Endodermal cell (in vitro differentiated cells): Measurements from ENCODE around the gene P2RY8. TPM values are rescaled to one million over a fixed set of nuclear protein-coding genes. Genes with fewer than 3 reads are reported as not detected.

ENCODE experiments used
- DNase-seq: peaks from one replicate; pipeline ENCODE4 v3.0.0-alpha.2; 2017
- H3K27ac ChIP-seq: 2 replicates; pipeline ENCODE4 v1.5.1; 2013; ENCODE audit warnings: mild to moderate bottlenecking, low read depth, low read length, moderate library complexity
- H3K27me3 ChIP-seq: 2 replicates; pipeline ENCODE4 v1.6.1; 2013; ENCODE audit warnings: mild to moderate bottlenecking, low read length, moderate library complexity; ENCODE audit not compliant: insufficient read depth, control insufficient read depth, poor library complexity, severe bottlenecking
- H3K36me3 ChIP-seq: 2 replicates; pipeline ENCODE4 v1.7.0; 2013; ENCODE audit warnings: mild to moderate bottlenecking, low read length, moderate library complexity; ENCODE audit not compliant: control insufficient read depth, insufficient read depth
- H3K4me1 ChIP-seq: one replicate; pipeline ENCODE4 v1.7.0; 2013; ENCODE audit warnings: low read length; ENCODE audit not compliant: control insufficient read depth, insufficient read depth
- H3K4me3 ChIP-seq: 2 replicates; pipeline ENCODE4 v1.5.1; 2013; ENCODE audit warnings: mild to moderate bottlenecking, low read length, moderate library complexity
- H3K9ac ChIP-seq: 2 replicates; pipeline ENCODE4 v1.6.1; 2013; ENCODE audit warnings: mild to moderate bottlenecking, low read length, moderate library complexity; ENCODE audit not compliant: poor library complexity, severe bottlenecking; ENCODE audit errors: extremely low read depth
- H3K9me3 ChIP-seq: 2 replicates; pipeline ENCODE4 v1.6.1; 2013; ENCODE audit warnings: mild to moderate bottlenecking, low read length, moderate library complexity; ENCODE audit not compliant: control insufficient read depth
- H3K27ac Mint-ChIP-seq: 2 replicates; pipeline ENCODE4 v1.8.0; 2020; ENCODE audit warnings: mixed read lengths
- H3K27me3 Mint-ChIP-seq: 2 replicates; pipeline ENCODE4 v1.8.0; 2021; ENCODE audit warnings: mild to moderate bottlenecking, mixed read lengths; ENCODE audit not compliant: insufficient read depth
- H3K36me3 Mint-ChIP-seq: 2 replicates; pipeline ENCODE4 v1.8.0; 2020; ENCODE audit warnings: low read depth, mixed read lengths
- H3K4me1 Mint-ChIP-seq: 2 replicates; pipeline ENCODE4 v1.8.0; 2020; ENCODE audit warnings: mixed read lengths
- H3K4me3 Mint-ChIP-seq: 2 replicates; pipeline ENCODE4 v1.8.0; 2020; ENCODE audit warnings: mild to moderate bottlenecking, moderate library complexity, mixed read lengths
- H3K9me3 Mint-ChIP-seq: 2 replicates; pipeline ENCODE4 v1.8.0; 2020; ENCODE audit warnings: mild to moderate bottlenecking, mixed read lengths
- WGBS, 2 experiments: methylation state at CpG; one replicate each; pipeline versions ENCODE4 v1.1.5 to v1.1.7; 2013; ENCODE audit warnings: missing lambda C conversion rate in 2 of 2, mixed read lengths in 1 of 2; ENCODE audit not compliant: insufficient coverage in 1 of 2, insufficient read length in 1 of 2; 5-methylcytosine and 5-hydroxymethylcytosine counted together
- total RNA-seq, 2 donors: library from RNA; stranded (reverse); fragmentation: NEBNext Ultra II Directional in 1 of 2; extraction: Animal tissue kit (Norgen Biotek cat#: 25700) in 1 of 2; gene quantifications; 2 replicates in 1 of 2; 3 replicates in 1 of 2; pipeline ENCODE4 v1.2.1, GENCODE V29; 2021
- TF ChIP-seq, protein P1 (sequence below): fragments of 200-600 bp; sonication (generic); conservative IDR thresholded peaks from 2 replicates; pipeline ENCODE4 v1.5.0; 2021; ENCODE audit warnings: antibody characterized with exemption, mild to moderate bottlenecking

P2RY8 gene
- total RNA-seq, 2 donors from 2014 or later: not detected

GRCh38 chrX:1464971-1465285 lies 72.1 kb downstream of the P2RY8 start:
- no peak overlapping the region for H3K4me3 ChIP-seq
- 79 to 81% methylated on average over 9 to 12 of the region's 12 CpGs for WGBS, 2 experiments
- H3K4me3 Mint-ChIP-seq: no peak overlapping the region
- H3K4me1 ChIP-seq: no peaks in the 10 kb centered on the region
- DNase-seq: no peak
- no peak overlapping the region for H3K27ac Mint-ChIP-seq
- no peaks in the 10 kb centered on the region for H3K4me1 Mint-ChIP-seq
- no peaks in the 10 kb centered on the region for H3K9me3 ChIP-seq
- H3K36me3 Mint-ChIP-seq: no peaks in the 10 kb centered on the region
- TF ChIP-seq, protein P1, sequence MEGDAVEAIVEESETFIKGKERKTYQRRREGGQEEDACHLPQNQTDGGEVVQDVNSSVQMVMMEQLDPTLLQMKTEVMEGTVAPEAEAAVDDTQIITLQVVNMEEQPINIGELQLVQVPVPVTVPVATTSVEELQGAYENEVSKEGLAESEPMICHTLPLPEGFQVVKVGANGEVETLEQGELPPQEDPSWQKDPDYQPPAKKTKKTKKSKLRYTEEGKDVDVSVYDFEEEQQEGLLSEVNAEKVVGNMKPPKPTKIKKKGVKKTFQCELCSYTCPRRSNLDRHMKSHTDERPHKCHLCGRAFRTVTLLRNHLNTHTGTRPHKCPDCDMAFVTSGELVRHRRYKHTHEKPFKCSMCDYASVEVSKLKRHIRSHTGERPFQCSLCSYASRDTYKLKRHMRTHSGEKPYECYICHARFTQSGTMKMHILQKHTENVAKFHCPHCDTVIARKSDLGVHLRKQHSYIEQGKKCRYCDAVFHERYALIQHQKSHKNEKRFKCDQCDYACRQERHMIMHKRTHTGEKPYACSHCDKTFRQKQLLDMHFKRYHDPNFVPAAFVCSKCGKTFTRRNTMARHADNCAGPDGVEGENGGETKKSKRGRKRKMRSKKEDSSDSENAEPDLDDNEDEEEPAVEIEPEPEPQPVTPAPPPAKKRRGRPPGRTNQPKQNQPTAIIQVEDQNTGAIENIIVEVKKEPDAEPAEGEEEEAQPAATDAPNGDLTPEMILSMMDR: no peak
- H3K27me3 Mint-ChIP-seq: peaks cover 8% of the 10 kb centered on the region
- peaks cover 47% of the 10 kb centered on the region for H3K27me3 ChIP-seq
- peaks cover 5% of the 10 kb centered on the region for H3K9me3 Mint-ChIP-seq
- no peak overlapping the region for H3K9ac ChIP-seq
- H3K27ac ChIP-seq: no peak overlapping the region
- H3K36me3 ChIP-seq: no peaks in the 10 kb centered on the region

DNA sequence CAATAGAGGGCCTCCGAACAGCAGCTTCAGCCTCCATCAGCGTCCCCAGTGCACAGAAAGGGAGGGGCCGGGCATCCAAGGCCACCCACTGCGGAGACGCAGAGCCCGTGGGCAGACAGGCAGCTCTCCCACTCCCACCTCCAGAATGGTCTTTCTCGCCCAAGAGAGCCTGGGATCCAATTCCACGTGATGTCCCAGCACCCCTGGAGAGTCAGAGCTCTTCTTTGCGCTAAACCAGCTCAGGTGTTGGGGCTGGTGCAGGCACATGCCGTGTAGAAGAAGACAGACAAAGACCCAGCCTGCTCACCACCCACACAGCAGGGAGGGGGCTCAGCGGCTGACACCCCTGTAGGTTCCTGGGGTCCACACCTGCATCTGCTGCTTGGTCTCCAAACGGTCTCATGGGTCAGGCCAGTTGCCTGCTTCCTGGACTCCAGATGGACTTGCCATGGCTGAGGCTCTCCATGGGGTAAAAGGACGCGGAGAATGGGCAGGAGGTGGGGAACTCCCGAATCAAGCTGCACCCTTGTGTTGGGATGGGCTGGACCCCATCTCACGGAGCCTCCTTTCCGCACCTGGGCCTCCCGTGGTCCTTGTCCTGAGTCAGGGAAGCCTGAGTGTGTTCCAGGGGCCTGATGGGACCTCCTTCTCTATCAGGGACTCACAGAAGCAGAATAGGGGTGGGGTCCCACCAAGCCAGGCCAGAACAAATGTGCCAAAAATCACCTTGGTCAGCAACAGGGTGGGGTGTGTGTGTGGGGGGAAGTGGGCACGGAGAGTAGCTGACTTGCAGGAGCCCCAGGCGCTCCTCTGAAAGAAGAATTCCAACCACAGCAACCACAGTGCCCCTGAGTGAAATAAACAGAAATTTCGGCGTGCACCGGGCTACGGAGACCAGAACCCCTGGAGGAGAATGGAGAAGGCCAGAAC lies 72.7 kb downstream of the P2RY8 start:
- Mint-ChIP-seq H3K27ac (no peak overlapping the region), H3K36me3 (no peaks in the 10 kb centered on the region), H3K4me3 (no peak overlapping the region), H3K9me3 (peaks cover 5% of the 10 kb centered on the region), H3K4me1 (no peaks in the 10 kb centered on the region), H3K27me3 (peaks cover 8% of the 10 kb centered on the region)
- H3K4me1 ChIP-seq: no peaks in the 10 kb centered on the region
- TF ChIP-seq, protein P1: no peak
- H3K4me3 ChIP-seq: no peak overlapping the region
- H3K27me3 ChIP-seq: peaks cover 47% of the 10 kb centered on the region
- no peaks in the 10 kb centered on the region for H3K9me3 ChIP-seq
- no peak overlapping the region for H3K9ac ChIP-seq
- no peak overlapping the region for H3K27ac ChIP-seq
- H3K36me3 ChIP-seq: no peaks in the 10 kb centered on the region
- WGBS, 2 experiments: 86 to 91% methylated on average over 7 to 22 of the region's 24 CpGs
- DNase-seq: no peak

DNA sequence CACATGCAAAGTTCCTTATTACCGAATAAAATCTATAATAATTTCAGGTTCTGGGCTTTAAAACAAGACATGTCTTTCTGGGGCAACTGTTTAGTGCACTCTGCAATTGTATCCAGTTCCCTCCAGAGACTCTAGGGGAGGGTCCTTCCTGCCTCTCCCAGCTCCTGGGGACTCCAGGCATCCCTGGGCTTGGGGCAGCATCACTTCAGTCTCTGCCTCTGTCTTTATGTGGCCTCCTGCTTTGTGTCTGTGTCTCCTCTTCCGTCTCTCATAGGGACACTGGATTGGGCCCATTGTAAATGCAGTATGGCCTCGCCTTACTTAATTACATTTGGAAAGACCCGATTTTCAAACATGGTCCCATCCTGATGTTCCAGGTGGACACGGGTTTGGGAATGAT lies 73.4 kb downstream of the P2RY8 start:
- Mint-ChIP-seq H3K4me1 (no peaks in the 10 kb centered on the region), H3K4me3 (no peak overlapping the region), H3K36me3 (no peaks in the 10 kb centered on the region), H3K9me3 (peaks cover 5% of the 10 kb centered on the region), H3K27ac (no peak overlapping the region), H3K27me3 (peaks cover 8% of the 10 kb centered on the region)
- H3K27me3 ChIP-seq: peaks cover 47% of the 10 kb centered on the region
- no peak for DNase-seq
- H3K27ac ChIP-seq: no peak overlapping the region
- H3K36me3 ChIP-seq: no peaks in the 10 kb centered on the region
- no peaks in the 10 kb centered on the region for H3K4me1 ChIP-seq
- H3K9me3 ChIP-seq: peaks cover 4% of the 10 kb centered on the region
- no peak overlapping the region for H3K4me3 ChIP-seq
- WGBS, 2 experiments: 93 to 94% methylated on average over 4 to 5 of the region's 5 CpGs
- H3K9ac ChIP-seq: no peak overlapping the region
- TF ChIP-seq, protein P1: no peak
